Neural cell (in vitro differentiated cells): ENCODE data around the gene CARMIL1.

ENCODE experiments used
- EP300 ChIP-seq: fragments of 450-650 bp; conservative IDR thresholded peaks from 2 replicates; pipeline ENCODE4 v1.6.1; 2014; ENCODE audit warnings: antibody characterized with exemption, mild to moderate bottlenecking, moderate library complexity; ENCODE audit not compliant: poor library complexity, severe bottlenecking
- TF ChIP-seq, protein P1 (sequence below): fragments of 450-650 bp; IDR thresholded peaks from 2 replicates; pipeline ENCODE4 v1.5.1; 2014; ENCODE audit warnings: antibody characterized with exemption, mild to moderate bottlenecking, moderate library complexity; ENCODE audit not compliant: poor library complexity, severe bottlenecking

GRCh38 chr6:25369036-25369432 is 89.9 kb downstream of the CARMIL1 start:
- TF ChIP-seq, protein P1, sequence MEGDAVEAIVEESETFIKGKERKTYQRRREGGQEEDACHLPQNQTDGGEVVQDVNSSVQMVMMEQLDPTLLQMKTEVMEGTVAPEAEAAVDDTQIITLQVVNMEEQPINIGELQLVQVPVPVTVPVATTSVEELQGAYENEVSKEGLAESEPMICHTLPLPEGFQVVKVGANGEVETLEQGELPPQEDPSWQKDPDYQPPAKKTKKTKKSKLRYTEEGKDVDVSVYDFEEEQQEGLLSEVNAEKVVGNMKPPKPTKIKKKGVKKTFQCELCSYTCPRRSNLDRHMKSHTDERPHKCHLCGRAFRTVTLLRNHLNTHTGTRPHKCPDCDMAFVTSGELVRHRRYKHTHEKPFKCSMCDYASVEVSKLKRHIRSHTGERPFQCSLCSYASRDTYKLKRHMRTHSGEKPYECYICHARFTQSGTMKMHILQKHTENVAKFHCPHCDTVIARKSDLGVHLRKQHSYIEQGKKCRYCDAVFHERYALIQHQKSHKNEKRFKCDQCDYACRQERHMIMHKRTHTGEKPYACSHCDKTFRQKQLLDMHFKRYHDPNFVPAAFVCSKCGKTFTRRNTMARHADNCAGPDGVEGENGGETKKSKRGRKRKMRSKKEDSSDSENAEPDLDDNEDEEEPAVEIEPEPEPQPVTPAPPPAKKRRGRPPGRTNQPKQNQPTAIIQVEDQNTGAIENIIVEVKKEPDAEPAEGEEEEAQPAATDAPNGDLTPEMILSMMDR = no peak
- no peak for TF ChIP-seq EP300
